HG03565 (cell line): ENCODE results near the gene MLLT11.
"Not testable (repeated sequence)": the region's sequence is repeated elsewhere in the genome, so short reads cannot be mapped to it uniquely, and the experiment has no call there.

Experiments used
- ATAC-seq: cut with Tn5 transposase; IDR thresholded peaks from one replicate; pipeline ENCODE4 v1.9.1; 2021; ENCODE audit warnings: mild to moderate bottlenecking, moderate library complexity; ENCODE audit not compliant: unreplicated experiment

Gene MLLT11

DNA sequence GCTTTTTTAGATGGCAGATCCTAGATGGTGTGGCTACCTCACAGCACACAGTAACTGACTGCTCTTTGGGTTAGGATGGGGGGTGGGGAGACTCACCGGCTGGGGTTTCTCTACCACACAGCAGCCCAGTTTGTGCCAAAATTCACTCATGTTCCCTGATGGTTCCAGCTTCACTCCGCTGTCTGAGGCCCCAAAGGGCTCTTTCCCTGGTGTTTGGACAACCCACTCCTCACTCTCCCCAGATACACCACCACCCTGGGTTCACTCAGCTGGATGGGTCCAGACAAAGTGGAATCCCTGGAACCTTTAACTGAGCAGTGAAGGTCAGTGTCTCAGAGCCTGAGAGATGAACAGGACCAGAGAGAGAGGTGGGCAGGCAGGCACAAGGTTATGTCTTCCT, 4.6 kb upstream of the MLLT11 start:
- ATAC-seq, result no peak

DNA sequence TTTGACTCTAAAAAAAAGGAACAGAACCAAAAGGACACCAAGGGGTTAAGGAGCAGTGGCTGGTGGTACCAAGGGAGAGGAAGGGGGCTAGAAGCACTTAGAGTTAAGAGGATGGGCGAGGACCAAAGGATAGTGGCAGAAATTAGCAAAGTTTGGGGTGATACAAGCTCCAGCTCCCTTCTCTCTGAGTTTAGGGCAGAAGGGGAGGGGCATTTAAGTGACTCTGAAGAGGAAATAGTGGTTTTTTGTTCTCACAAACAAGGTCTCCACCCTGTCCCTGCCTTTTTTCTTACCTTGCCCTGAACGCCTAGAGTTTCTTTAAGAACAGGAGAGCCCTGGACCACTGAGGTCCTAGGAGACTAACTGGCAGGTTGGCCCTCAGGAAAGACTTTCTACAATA, 4.0 kb upstream of the MLLT11 start:
- no peak for ATAC-seq

DNA sequence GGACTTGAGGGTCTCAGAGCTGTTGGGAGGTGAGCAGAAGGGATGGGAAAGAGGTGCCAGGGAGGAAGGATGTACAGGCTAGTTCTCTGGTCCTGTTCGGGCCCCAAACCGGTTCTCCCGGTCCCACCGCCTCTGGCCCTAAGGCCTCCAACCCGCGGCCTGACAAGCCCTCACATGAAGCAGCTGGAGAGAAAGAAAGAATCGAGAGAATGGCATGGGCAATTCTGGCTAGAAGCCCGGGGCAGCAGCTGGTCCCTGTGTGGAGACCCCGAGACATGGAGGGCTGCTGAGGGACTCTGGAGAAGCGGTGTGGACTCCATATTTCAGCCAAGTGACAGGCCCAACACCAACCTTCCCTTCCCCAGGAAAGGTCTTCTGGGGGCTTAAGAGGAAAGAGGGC, 1.5 kb upstream of the MLLT11 start:
- ATAC-seq, result no peak

DNA sequence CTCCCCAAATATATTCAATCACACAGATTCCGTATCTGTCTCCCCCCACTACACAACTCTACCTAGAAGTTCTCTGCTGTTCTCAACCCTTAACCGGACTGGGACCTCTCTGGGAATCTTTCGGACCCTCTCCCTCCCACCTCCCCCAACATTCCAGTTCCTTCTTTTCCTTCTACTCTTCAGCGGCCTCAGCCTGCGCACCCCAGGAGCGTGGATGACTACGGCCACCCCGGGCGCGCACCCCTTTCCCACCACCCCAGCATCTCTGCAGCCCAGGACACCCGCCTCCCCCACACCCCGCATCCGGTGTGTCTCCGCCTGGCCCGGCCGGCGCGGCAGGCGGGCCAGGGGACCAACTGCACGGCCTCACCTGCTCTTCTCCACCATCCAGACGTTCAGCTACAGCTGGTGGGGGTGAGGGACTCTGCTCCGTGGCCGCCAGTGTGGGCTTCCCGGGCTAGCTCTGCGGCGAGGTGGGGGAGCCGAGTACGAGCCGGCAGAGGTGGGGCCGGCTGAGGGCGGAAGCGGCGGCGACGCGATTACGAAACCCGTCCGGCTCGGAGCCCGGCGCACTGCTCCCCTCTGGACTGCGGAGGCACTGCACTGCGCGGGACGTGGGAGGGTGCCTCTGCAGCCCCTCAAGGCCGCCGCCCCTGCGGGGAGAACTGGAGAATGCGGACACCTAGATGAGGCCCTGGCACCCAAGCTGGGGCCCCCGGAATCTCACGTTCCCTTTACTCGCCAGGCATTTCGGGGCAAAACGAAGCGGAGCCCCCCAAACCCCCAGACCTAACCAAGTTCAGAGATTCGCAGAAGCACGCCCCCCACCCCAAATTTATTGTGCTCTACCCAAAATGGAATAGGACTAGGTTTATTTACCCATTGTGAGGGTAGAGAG, 839 bp upstream of the MLLT11 start, which contains the start of gene CDC42SE1:
CDC42SE1 (minus strand) TSS at position 514 of the 898 bp plus-strand sequence. CDS start 3,892 bp downstream, outside the sequence.
- ATAC-seq, result peak; percentile 57

DNA sequence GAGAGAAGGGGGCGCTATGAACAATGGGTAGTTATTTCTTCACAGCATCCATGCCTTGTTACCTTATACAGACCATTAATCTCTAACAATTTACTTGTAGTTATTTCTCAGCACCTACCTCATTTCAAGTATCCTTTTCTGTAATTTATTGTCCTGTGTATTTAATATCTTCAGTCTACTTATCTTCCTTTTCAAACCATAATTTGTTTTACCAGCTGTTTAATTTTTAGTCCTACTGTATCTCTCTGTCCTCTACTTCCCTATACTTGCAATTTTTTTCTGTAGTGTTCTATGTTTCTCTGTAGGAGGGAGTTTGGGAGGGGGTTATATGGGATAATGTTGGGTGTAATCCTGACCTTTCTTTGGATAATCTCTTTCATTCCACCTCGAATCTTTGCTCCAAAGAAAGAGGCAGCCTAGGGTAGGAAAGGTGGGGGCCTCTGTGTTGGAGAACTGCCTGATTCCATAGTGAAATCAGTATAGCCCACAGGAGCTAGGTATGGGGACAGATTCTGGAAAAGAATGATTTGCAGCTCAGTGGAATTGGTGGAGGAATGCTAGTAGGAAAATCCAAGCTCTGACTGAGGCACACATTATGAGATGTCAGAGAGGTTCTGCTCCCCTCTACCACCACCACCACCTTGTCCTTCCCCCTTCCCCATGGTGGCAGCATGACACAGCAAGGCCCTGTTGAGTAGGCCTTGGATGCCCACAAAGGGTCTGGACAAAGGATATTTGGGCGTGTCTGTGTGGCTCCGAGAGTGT, 642 bp downstream of the MLLT11 start:
- no peak for ATAC-seq

DNA sequence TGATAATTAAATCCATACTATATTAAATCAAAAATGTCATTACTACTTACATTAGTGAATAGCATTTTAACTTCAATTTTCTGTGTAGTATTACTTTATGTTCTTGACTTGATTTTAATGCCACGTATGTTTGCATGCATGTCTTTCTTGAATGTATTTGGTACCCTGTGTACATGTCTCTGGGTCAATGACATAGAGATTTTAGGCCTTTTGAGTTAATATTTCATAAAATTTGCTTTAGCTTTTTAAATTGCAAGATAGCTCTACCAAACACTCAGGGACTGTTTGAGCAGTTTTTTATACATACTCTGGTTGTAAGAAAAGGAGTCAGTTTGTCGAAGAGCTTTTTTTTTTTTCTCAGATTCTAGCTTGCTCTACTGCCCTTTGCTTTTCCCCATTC, 1.5 kb downstream of the MLLT11 start:
- no peak for ATAC-seq

DNA sequence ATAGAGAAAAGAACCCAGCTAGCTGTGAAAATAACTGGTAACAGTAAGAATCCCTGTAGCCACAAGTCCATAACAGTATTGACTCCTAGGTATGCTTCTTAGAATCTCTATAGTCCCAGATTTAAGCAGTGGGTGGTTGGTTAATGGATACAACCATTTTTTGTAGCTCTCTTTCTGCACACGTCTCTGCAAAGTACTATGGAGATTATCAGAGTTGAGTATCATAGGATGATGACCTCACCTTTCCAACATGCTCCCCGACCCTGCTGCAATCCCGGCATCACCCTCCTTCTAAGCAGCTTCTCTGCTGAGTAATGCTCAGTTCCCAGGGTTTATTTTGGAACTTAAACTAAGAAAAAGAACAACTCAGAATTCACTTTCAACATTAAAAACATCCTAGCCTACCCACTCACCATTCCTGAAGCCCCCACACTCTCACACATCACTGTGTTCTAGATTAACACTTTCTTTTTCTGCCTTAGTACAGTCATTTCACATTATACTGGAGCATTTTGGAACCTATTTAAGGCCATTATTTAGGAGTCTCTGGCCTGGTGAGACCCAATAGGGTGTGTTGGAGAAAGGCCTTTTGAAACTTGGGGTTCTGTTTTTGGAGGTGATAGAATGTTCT, 2.7 kb downstream of the MLLT11 start:
- no peak for ATAC-seq

DNA sequence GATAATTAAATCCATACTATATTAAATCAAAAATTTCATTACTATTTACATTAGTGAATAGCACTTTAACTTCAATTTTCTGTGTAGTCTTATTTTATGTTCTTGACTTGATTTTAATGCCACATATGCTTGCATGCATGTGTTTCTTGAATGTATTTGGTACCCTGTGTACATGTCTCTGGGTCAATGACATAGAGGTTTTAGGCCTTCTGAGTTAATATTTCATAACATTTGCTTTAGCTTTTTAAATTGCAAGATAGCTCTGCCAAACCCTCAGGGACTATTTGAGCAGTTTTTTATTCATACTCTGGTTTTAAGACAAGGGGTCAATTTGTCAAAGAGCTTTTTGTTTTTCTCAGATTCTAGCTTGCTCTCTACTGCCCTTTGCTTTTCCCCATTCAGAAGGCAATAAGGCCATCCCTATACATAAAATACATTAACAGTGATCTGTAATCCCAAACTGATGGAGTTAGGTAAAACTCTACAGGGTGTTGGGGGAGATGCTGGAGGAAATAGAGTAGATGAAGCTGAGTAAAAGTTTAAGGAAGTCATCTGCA, 5.0 kb downstream of the MLLT11 start:
- no peak for ATAC-seq

DNA sequence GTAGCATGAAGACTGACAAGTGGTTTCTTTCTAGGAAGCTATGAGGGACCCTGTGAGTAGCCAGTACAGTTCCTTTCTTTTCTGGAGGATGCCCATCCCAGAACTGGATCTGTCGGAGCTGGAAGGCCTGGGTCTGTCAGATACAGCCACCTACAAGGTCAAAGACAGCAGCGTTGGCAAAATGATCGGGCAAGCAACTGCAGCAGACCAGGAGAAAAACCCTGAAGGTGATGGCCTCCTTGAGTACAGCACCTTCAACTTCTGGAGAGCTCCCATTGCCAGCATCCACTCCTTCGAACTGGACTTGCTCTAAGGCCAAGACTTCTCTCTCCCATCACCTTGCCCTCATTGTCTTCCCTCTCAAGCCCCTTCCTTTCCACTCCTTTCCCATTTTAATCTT, 7.0 kb downstream of the MLLT11 start:
- no peak for ATAC-seq

DNA sequence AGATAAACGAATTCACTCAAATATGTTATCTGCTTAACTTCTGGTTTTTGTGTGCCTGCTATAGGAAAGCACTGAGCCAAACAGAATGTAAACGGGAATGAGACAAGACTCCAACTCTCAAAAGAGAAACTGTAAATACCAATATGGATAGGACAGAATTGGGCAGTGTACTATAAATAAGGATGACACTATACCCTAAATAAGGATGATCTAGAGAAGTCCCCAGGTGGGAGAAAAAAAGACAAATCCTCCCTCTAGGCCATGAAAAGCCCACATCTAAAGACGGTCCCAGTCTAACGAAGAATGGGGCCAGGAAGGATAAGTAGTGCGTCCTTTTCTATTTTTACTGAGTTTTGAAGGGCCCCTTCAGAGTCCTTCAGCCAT, 8.9 kb downstream of the MLLT11 start:
- ATAC-seq, result no peak

DNA sequence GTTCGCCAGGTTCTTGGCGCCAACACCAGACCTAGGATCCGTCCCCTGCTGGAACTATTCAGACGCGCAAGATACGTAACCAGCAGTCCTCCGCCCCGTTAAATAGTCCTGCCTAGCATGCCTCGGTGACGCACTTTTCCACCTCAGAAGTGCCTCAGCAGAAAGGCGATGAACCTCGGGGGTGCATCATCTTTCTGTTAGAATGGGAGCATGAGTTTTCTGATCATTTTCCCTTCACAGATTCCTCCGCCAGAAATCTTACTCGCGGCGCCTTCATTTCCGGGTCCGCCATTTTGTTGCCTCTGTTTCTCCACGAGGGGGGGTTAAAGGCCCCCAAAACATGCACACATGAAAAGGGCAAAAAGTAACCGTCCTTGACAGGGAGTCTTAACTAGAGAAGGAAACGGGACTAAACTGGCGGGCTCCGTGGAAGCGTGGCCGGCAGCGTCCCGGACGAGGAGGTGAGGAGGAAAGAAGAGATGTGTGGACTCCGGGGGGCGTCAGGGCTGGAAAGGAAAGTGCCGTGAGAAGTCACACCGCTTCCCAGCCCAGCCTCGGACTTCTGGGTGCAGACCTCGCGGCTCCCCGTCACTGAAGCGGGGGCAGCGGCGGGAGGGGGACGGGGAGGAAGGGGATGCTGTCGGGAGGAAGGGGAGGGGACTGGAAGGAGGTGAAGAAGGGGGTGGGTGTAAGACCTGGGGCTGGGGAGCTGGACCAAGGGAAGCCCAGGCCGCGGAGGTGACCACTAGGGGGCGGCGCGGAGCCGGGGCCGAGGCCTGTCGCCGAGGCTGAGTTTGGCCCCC, 10.5 kb downstream of the MLLT11 start, which contains the start of gene GABPB2:
GABPB2 (plus strand) TSS at position 288 of the 803 bp plus-strand sequence. CDS start 17,429 bp downstream, outside the sequence.
- peak; percentile 62 for ATAC-seq

DNA sequence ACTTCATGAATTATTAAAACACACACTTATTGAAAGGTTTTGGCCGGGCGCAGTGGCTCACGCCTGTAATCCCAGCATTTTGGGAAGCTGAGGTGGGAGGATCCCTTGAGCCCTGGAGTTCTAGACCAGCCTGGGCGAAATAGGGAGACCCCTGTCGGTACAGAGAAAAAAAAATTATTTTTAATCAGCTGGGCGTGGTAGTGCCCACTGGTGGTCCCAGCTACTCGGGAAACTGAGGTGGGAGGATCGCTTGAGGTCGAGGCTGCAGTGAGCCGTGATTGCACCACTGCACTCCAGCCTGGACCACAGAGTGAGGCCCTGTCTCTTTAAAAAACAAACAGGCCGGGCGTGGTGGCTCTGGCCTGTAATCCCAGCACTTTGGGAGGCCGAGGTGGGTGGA, 12.0 kb downstream of the MLLT11 start:
- ATAC-seq, result no peak

DNA sequence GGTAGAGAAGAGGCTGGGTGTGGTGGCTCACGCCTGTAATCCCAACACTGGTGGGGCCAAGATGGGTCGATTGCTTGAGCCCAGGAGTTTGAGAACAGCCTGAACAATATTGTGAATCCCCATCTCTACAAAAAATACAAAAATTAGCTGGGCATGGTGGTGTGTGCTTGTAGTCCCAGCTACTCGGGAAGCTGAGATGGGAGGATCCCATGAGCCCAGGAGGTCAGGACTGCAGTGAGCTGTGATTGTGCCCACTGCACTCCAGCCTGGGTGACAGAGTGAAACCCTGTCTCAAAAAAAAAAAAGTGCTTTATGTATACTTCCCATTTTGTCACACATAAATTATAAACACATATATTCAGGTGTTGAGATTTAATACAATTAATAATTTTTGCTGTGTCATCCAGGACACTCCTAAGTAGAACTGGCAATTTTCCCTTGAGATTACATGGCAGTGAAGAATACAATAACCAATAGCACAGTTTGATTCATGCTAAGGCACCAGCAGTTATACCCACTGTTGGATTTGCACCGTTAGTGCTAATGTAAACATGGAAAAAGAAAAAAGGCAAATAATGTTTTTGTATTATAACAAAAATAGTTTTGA, 25.9 kb downstream of the MLLT11 start:
- ATAC-seq, result no peak

DNA sequence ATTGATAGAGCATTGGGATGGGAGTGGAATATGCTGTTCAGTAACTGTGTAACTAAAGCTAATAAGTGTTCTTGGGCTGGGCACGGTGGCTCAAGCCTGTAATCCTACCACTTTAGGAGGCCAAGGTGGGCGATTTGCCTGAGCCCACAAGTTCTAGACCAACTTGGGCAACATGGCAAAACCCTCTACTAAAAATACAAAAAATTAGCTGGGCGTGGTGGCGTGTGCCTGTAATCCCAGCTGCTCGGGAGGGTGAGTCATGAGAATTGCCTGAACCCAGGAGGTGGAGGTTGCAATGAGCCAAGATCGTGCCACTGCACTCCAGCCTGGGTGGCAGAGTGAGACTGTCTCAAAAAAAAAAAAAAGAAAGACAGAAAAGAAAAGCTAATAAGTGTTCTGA, 37.2 kb downstream of the MLLT11 start:
- ATAC-seq, result not testable (repeated sequence)

DNA sequence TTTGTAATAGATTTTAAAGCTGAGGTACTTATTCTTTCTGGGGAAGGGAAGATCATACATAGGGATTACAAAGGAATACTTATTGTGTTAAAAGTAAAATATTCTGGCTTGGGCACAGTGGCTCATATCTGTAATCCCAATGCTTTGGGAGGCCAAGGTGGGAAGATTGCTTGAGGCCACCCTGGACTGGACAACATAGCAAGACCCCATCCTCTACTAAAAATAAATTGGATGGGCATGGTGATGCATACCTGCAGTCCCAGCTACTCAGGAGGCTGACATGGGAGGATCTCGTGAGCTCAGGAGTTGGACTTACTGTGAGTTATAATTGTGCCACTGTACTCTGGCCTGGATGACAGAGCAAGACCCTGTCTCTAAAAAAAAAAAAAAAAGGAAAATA, 37.9 kb downstream of the MLLT11 start:
- ATAC-seq, result no peak

DNA sequence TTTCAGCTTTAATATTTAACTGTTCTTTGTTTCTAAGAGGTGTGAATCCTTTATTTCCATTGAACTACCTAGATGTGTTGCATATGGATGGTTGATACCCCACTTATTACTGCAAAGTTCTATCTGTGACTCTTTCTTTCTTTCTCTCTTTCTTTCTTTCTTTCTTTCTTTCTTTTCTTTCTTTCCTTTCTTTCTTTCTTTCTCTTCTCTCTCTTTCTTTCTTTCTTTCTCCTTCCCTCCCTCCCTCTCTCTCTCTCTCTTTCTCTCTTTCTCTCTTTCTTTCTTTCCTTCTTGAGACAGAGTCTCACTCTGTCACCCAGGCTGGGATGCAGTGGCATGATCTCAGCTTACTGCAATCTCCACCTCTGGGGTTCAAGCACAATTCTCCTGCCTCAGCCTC, 44.4 kb downstream of the MLLT11 start:
- ATAC-seq, result no peak

DNA sequence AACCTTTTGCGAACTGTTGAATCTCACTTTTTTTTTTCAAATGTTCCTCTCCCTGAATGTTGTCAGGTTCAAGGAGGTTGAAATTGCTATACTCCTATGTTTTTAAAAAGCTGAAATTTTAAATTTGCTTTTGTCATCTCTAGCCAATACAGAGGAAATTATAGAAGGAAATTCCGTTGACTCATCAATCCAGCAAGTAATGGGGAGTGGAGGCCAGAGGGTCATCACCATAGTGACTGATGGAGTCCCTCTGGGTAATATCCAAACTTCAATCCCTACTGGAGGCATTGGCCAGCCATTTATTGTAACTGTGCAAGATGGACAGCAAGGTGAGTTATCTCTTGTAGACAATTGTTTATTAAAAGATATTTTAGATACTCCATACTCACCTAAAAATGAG, 46.7 kb downstream of the MLLT11 start:
- ATAC-seq, result no peak

DNA sequence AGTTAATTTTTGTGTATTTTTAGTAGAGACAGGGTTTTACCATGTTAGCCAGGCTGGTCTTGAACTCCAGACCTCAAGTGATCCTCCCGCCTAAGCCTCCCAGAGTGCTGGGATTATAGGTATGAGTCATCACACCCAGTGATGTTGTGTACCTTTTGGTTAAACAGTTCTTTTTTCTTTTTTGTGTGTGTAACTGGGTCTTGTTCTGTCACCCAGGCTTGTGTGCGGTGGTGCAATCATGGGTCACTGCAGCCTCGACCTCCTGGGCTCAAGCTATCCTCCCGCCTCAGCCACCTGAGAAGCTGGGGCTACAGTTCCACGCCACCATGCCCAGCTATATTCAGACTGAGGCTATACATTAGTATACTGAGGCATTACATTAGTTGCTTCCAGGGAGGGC, 48.1 kb downstream of the MLLT11 start:
- ATAC-seq, result no peak

DNA sequence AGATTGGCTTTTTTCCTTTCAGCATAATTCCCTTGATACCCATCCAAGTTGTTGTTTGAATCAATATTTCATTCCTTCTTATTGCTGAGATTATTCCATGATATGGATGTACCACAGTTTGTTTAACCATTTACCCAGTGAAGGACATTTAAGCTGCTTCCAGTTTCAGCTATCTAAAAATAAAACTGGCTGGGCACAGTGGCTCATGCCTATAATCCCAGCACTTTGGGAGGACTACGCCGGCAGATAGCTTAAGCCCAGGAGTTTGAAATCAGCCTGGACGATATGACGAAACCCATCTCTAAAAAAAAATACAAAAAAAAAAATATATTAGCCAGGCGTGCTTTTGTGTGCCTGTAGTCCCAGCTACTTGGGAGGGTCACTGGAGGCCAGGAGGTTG, 53.7 kb downstream of the MLLT11 start:
- no peak for ATAC-seq
